Muscle layer of duodenum (tissue), 2 donors: ENCODE measurements around the gene CYP1A2.

Experiments used
- H3K27ac ChIP-seq: one replicate; pipeline ENCODE4 v1.7.0; 2013; ENCODE audit warnings: mild to moderate bottlenecking, low read length
- H3K27me3 ChIP-seq: one replicate; pipeline ENCODE4 v1.7.0; 2013; ENCODE audit warnings: low read depth, mild to moderate bottlenecking, control low read depth, low read length
- H3K36me3 ChIP-seq, 2 donors: one replicate each; pipeline ENCODE4 v1.7.0; 2013; ENCODE audit warnings: low read length in 2 of 2, control low read depth in 1 of 2, mild to moderate bottlenecking in 1 of 2; ENCODE audit not compliant: insufficient read depth in 2 of 2, control insufficient read depth in 1 of 2
- H3K4me1 ChIP-seq, 2 donors: one replicate each; pipeline ENCODE4 v1.7.0; 2013; ENCODE audit warnings: low read length in 2 of 2, mild to moderate bottlenecking in 2 of 2, control low read depth in 1 of 2, moderate library complexity in 1 of 2; ENCODE audit not compliant: insufficient read depth in 2 of 2, control insufficient read depth in 1 of 2
- H3K4me3 ChIP-seq, 2 donors: one replicate each; pipeline ENCODE4 v1.7.0; 2013; ENCODE audit warnings: low read length in 2 of 2, low read depth in 1 of 2, mild to moderate bottlenecking in 1 of 2
- H3K9me3 ChIP-seq, 2 donors: one replicate each; pipeline ENCODE4 v1.7.0; 2013; ENCODE audit warnings: low read length in 2 of 2, control low read depth in 1 of 2, mild to moderate bottlenecking in 1 of 2; ENCODE audit not compliant: control insufficient read depth in 1 of 2
- donor health status: healthy.

CYP1A2 gene

GRCh38 chr15:74786551-74787165 is 38.0 kb downstream of the CYP1A2 start:
- peak overlapping the region; percentile 61 for H3K27ac ChIP-seq
- no peaks in the 10 kb centered on the region for H3K27me3 ChIP-seq
- H3K36me3 ChIP-seq: no peaks in the 10 kb centered on the region
- H3K4me1 ChIP-seq: peaks cover 59 to 86% of the 10 kb centered on the region in 2 donors
- no peak overlapping the region for H3K4me3 ChIP-seq
- no peaks in the 10 kb centered on the region for H3K9me3 ChIP-seq

- peak overlapping the region; percentile 9 to 34 for H3K4me3 ChIP-seq
- H3K27me3 ChIP-seq: no peaks in the 10 kb centered on the region
- H3K27ac ChIP-seq: peak overlapping the region; percentile 73
- H3K36me3 ChIP-seq: no peaks in the 10 kb centered on the region
- peaks cover 63 to 92% of the 10 kb centered on the region in 2 donors for H3K4me1 ChIP-seq
- no peaks in the 10 kb centered on the region for H3K9me3 ChIP-seq
These were observed 38.8 kb downstream of the CYP1A2 start for GRCh38 chr15:74787251-74788041.

- H3K27ac ChIP-seq: peak overlapping the region; percentile 73
- peak overlapping the region; percentile 9 to 34 for H3K4me3 ChIP-seq
- H3K27me3 ChIP-seq: no peaks in the 10 kb centered on the region
- H3K9me3 ChIP-seq: no peaks in the 10 kb centered on the region
- no peaks in the 10 kb centered on the region for H3K36me3 ChIP-seq
- H3K4me1 ChIP-seq: peaks cover 63 to 95% of the 10 kb centered on the region in 2 donors
These were observed 39.5 kb downstream of the CYP1A2 start for GRCh38 chr15:74788042-74788682.

- H3K27me3 ChIP-seq: no peaks in the 10 kb centered on the region
- H3K9me3 ChIP-seq: no peaks in the 10 kb centered on the region
- H3K27ac ChIP-seq: peak overlapping the region; percentile 73
- H3K4me3 ChIP-seq: peak overlapping the region; percentile 9 to 32
- no peaks in the 10 kb centered on the region for H3K36me3 ChIP-seq
- peaks cover 63 to 94% of the 10 kb centered on the region in 2 donors for H3K4me1 ChIP-seq
These were observed 40.1 kb downstream of the CYP1A2 start for GRCh38 chr15:74788683-74789151.

GRCh38 chr15:74789171-74789631 is 40.6 kb downstream of the CYP1A2 start:
- Histone ChIP-seq H3K4me3 (peak overlapping the region in 1 of 2 donors; percentile 32), H3K27me3 (no peaks in the 10 kb centered on the region), H3K27ac (peak overlapping the region; percentile 83), H3K4me1 (peaks cover 63 to 89% of the 10 kb centered on the region in 2 donors), H3K36me3 (no peaks in the 10 kb centered on the region), H3K9me3 (no peaks in the 10 kb centered on the region)

GRCh38 chr15:74789741-74790079 is 41.1 kb downstream of the CYP1A2 start:
- no peaks in the 10 kb centered on the region for H3K27me3 ChIP-seq
- H3K4me3 ChIP-seq: peak overlapping the region; percentile 32 to 37
- H3K9me3 ChIP-seq: no peaks in the 10 kb centered on the region
- H3K4me1 ChIP-seq: peaks cover 59 to 84% of the 10 kb centered on the region in 2 donors
- H3K36me3 ChIP-seq: no peaks in the 10 kb centered on the region
- H3K27ac ChIP-seq: peak overlapping the region; percentile 83

GRCh38 chr15:74790080-74790916 is 41.7 kb downstream of the CYP1A2 start:
- Histone ChIP-seq H3K27ac (peak overlapping the region; percentile 83), H3K4me3 (peak overlapping the region; percentile 32 to 37), H3K9me3 (no peaks in the 10 kb centered on the region), H3K27me3 (no peaks in the 10 kb centered on the region), H3K36me3 (no peaks in the 10 kb centered on the region), H3K4me1 (peaks cover 53 to 79% of the 10 kb centered on the region in 2 donors)

GRCh38 chr15:74791007-74791406 is 42.4 kb downstream of the CYP1A2 start:
- H3K4me1 ChIP-seq: peaks cover 48 to 73% of the 10 kb centered on the region in 2 donors
- no peak overlapping the region for H3K4me3 ChIP-seq
- H3K27me3 ChIP-seq: no peaks in the 10 kb centered on the region
- no peak overlapping the region for H3K27ac ChIP-seq
- no peaks in the 10 kb centered on the region for H3K36me3 ChIP-seq
- no peaks in the 10 kb centered on the region for H3K9me3 ChIP-seq

- Histone ChIP-seq H3K4me1 (peaks cover 44 to 66% of the 10 kb centered on the region in 2 donors), H3K4me3 (no peak overlapping the region), H3K27ac (no peak overlapping the region)
These were observed 43.0 kb downstream of the CYP1A2 start for GRCh38 chr15:74791667-74792066.

GRCh38 chr15:74792227-74793016 is 43.8 kb downstream of the CYP1A2 start:
- no peaks in the 10 kb centered on the region for H3K36me3 ChIP-seq
- no peaks in the 10 kb centered on the region for H3K27me3 ChIP-seq
- H3K4me3 ChIP-seq: no peak overlapping the region
- H3K9me3 ChIP-seq: no peaks in the 10 kb centered on the region
- H3K4me1 ChIP-seq: peaks cover 42 to 59% of the 10 kb centered on the region in 2 donors
- no peak overlapping the region for H3K27ac ChIP-seq

More at GRCh38 chr15:74791667-74792066, 43.0 kb downstream of the CYP1A2 start:
- Histone ChIP-seq H3K9me3 (no peaks in the 10 kb centered on the region), H3K27me3 (no peaks in the 10 kb centered on the region), H3K36me3 (no peaks in the 10 kb centered on the region)
